Articular chondrocyte of knee joint (primary cell): ENCODE measurements around the gene PHYHD1. TPM values are rescaled to one million over a fixed set of nuclear protein-coding genes. Genes with fewer than 3 reads are reported as not detected.

Source experiments
- total RNA-seq: library from RNA; depleted of rRNA; stranded (reverse); fragments of >200 nt; gene quantifications from 2 replicates; pipeline ENCODE4 v1.2.3, GENCODE V29; 2012

Gene PHYHD1
- total RNA-seq, result 9.1 and 10.3 TPM in 2 replicates

GRCh38 chr9:128920381-128921058 is at the start of gene PHYHD1:
PHYHD1 (plus strand) TSS chr9:128920982; CDS start chr9:128922324, 1,342 bp downstream.

GRCh38 chr9:128881884-128882676 is 38.7 kb upstream of the PHYHD1 start, which contains the start of the genes KYAT1 and LRRC8A:
KYAT1 (minus strand) TSS chr9:128881950; CDS start chr9:128845405, 36,545 bp downstream.
LRRC8A (plus strand) TSS chr9:128882133; CDS start chr9:128907165, 25,032 bp downstream.

GRCh38 chr9:128947527-128948301 is 26.9 kb downstream of the PHYHD1 start, which contains the start of the genes DOLK and NUP188:
DOLK (minus strand) TSS chr9:128947603; CDS start chr9:128947303, 300 bp downstream.
NUP188 (plus strand) TSS chr9:128947699; CDS start chr9:128947720, 21 bp downstream.

Other genes with a start within 250 kb of the PHYHD1 start
- 393 and 418 TPM in 2 replicates for gene SET, start 231.8 kb upstream of the PHYHD1 start, total RNA-seq
- 10.1 and 11.5 TPM in 2 replicates for gene PKN3, start 218.5 kb upstream of the PHYHD1 start, total RNA-seq
- gene ZDHHC12, start 196.9 kb upstream of the PHYHD1 start, total RNA-seq, result 17.6 and 18.1 TPM in 2 replicates
- 21.2 and 28.9 TPM in 2 replicates for gene ZER1, start 149.1 kb upstream of the PHYHD1 start, total RNA-seq
- gene TBC1D13, start 133.7 kb upstream of the PHYHD1 start, total RNA-seq, result 17.5 and 21.5 TPM in 2 replicates
- 14.1 and 15.7 TPM in 2 replicates for gene ENDOG, start 102.5 kb upstream of the PHYHD1 start, total RNA-seq
- 11.1 and 12.1 TPM in 2 replicates for gene SPOUT1, start 91.2 kb upstream of the PHYHD1 start, total RNA-seq
- 2.9 TPM in 2 replicates for gene KYAT1, start 39.0 kb upstream of the PHYHD1 start, total RNA-seq
- 26.7 and 29.1 TPM in 2 replicates for gene LRRC8A, start 38.8 kb upstream of the PHYHD1 start, total RNA-seq
- gene DOLK, start 26.6 kb downstream of the PHYHD1 start, total RNA-seq, result 21.1 and 25.6 TPM in 2 replicates
- gene NUP188, start 26.7 kb downstream of the PHYHD1 start, total RNA-seq, result 40.2 and 42.9 TPM in 2 replicates
- gene SH3GLB2, start 107.3 kb downstream of the PHYHD1 start, total RNA-seq, result 27.7 and 30.8 TPM in 2 replicates
- 15.1 and 16.2 TPM in 2 replicates for gene MIGA2, start 115.6 kb downstream of the PHYHD1 start, total RNA-seq
- 8.4 and 8.6 TPM in 2 replicates for gene DOLPP1, start 160.1 kb downstream of the PHYHD1 start, total RNA-seq
- 54.6 and 60.5 TPM in 2 replicates for gene CRAT, start 189.8 kb downstream of the PHYHD1 start, total RNA-seq
- gene PTPA, start 190.4 kb downstream of the PHYHD1 start, total RNA-seq, result 81.1 and 92.1 TPM in 2 replicates